HG03045 (cell line): ENCODE results near the gene TMEM255A.
A peak's percentile ranks its signal among the peaks of the same experiment; 100 is the strongest.
"Not testable (repeated sequence)": the region's sequence is repeated elsewhere in the genome, so short reads cannot be mapped to it uniquely, and the experiment has no call there.

Experiments
- ATAC-seq: cut with Tn5 transposase; IDR thresholded peaks from one replicate; pipeline ENCODE4 v1.9.1; 2021; ENCODE audit warnings: mild to moderate bottlenecking, moderate library complexity; ENCODE audit not compliant: unreplicated experiment

Gene TMEM255A

DNA sequence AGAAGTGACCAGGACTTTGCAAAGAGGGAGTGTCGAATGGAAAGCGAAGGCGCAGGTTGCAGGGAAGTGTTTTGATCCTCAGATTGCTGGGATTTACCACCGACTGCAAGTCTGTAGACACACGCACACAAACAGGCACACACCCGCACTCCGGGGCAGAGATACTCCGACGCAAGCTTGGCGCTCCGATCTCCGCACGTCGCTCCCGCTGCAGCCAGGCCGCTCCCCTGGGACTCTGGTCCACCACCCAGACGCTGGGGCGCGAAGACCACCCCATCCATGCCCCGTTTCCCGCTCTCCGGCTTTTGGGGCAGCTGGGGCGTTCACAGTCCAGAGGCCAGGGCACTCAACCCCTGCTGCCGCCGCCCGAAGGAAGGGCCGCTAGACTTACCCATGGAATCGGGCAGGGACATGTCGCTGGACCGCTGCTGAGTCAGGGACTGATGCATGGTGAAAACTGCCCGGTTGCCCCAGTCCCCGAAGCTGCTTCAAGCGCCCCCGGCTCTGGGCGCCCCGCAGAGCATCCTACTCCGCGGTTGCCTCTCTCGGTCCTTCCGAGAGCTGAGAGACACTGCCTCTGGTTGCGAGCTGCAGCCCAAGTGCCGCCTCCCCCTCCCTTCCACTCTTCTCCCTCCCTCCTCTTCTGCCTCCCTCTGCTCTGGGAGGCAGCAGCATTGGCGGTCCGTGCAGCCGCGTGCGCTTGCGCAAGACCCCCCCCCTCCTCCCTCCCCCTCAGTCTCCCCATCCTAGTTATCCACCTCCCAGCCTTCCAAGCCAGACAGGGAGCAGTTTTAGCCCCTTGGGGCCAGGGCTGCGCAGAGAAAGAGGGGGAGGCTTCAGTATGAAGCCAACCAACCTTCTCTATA, at the start of gene TMEM255A:
Gene TMEM255A (minus strand): TSS at position 601 of the 866 bp plus-strand sequence. CDS start 152 bp downstream, at position 449.
- ATAC-seq = no peak

DNA sequence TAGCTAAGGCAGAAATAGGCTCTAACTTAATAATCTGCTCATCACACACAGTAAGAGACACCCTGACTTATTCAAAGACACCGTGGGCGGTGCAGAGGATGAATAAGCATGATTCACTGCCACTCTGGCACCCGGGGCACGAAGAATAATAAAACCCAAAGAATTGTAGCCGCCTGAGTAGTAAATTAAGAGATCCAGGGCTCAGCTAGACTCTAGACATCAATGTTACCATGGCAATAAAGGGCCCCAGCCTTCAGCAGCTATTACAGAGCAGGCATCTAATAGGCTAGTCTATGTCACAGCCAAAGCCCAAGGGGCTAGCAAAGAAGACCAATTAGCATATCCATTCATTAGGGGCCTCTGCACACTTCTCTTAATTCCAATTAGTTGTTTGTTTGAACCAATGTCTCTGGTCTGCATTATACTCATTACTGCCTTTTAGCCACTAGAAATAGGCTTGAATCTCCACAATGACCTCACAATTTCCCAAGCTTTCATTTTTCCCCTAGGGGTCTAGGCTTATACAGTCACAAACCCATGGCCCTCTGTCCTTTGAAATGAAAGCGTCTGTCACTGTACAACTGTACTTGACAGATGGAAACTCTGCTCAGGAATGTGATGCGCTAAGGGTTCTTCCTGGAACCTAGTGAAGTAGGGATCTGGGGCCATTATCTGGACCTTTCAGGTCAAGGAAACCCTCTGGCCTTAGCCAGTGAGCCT, 47.6 kb upstream of the TMEM255A start:
- no peak for ATAC-seq

DNA sequence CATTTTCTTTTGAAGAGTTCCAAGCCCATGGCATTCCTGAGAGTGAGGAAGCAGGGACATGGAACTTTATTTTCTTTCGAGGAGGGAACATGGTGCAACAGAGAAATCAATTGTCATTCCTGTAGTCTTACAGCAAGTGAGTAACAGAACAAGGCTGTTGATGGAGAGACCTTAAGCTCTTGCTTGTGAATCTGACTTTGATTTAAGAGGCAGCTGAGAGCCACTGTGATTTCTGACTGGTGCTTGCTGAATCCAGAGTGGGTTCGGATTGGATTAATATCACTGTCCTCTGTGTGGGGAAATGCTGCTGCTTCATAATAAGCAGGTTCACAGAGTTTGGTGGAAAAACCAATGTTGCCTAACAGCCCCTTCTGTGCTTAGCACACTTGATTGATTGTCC, 45.9 kb upstream of the TMEM255A start:
- ATAC-seq = no peak

DNA sequence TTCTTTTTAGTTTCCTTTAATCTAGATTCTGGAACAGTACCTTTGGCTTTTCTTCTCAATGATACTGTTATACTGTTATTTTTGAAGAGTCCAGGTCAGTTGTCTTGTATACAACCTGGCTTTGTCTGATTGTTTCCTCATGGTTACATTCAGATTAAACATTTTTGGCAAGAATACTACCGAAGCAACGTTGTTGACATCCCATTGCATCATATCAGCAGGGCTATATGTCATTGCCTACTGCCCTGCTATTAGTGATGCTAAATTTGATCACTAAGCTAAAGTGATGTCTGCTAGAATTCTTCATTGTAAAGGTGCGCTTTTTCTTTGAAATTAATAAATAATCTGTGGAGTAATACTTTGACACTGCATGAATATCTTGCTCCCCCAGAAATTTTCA, 44.8 kb upstream of the TMEM255A start:
- ATAC-seq = no peak

DNA sequence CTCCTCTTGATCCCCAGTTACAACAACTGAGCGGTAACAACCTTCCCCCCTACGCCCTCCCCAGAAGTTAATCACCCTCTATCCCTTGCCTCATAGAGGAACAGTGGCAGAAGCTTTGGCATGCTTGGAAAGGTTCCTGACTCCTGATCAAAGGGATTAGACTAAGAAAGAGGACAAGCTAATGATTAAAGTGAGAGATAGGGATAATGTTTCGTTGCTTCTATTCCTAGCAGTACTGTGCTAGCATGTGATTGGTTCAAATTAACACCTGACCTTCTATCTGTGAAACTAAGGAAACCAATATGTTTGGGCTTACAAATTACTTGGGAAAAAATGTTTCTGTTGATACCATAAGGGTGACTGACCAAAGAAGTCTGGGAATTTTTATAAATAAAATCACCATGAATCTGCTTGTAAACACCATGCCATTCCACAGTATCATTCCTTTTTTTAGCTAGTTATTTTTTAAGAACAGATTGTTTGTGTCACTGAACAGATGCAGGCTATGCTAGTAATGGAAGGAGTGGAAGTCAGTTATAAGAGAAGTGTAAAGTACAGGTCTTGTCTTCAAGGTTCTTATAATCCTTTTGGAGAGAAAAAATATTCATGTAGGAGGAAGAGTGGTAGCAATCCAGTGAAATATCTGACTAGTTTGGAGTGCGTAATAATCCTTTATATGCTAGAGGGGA, 39.3 kb upstream of the TMEM255A start:
- no peak for ATAC-seq

DNA sequence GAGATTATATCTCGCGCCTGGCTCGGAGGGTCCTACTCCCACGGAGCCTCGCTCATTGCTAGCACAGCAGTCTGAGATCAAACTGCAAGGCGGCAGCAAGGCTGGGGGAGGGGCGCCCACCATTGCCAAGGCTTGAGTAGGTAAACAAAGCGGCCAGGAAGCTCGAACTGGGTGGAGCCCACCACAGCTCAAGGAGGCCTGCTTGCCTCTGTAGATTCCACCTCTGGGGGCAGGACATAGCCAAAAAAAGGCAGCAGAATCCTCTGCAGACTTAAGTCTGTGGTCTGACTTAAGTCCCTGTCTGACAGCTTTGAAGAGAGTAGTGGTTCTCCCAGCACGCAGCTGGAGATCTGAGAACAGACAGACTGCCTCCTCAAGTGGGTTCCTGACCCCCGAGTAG, 33.3 kb upstream of the TMEM255A start:
- ATAC-seq = not testable (repeated sequence)

DNA sequence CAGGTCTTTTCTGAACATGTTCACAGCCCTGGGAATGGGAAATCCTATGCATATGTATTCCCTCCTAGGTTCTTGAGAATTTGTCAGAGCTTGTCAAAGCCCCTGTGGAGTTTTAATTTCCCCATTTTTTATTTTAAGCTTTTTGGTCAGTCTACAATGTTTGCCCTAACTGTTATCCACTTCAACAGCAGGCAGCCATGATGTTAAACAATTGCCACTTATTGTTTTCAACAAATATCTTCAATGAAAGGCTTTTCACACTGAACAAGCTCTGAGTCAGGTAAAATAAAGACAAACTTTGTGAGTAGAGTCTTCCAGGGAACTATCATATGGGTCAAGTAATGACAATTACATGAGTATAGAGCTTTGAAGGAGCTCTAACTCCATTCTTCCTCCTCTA, 25.6 kb upstream of the TMEM255A start:
- ATAC-seq = no peak

DNA sequence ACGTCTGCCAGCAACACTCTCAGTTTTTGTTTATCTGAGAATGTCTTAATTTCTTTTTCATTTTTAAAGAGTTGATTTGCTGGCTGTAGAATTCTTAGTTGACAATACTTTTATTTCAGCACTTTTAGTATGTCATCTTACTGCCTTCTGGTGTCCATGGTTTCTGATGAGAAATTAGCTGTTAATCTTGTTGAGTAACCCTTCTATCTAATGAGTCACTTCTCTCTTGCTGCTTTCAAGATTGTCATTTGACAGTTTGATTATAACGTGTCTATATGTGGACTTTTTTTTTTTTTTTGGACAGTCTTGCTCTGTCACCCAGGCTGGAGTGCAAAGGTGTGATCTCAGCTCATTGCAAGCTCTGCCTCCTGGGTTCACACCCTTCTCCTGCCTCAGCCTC, 24.0 kb upstream of the TMEM255A start:
- no peak for ATAC-seq

DNA sequence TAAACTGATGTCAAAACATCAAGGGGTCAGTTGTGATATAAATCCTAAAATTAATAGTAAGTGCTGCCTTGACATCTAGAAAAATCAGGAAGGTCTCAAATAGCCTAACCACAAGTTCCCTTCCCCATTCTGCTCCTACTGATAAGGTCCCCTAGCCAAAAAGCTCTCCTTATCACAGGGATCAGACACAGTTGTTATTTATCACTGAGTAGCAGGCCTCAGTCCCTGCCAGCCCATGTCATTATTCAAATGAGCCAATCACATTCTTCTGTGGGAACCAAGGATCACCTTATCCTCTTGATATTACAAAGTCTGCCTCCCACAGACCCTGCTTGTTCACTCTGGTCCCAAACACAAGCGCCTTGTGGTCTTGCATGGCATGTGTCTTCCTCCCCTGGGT, 23.3 kb upstream of the TMEM255A start:
- ATAC-seq = no peak

DNA sequence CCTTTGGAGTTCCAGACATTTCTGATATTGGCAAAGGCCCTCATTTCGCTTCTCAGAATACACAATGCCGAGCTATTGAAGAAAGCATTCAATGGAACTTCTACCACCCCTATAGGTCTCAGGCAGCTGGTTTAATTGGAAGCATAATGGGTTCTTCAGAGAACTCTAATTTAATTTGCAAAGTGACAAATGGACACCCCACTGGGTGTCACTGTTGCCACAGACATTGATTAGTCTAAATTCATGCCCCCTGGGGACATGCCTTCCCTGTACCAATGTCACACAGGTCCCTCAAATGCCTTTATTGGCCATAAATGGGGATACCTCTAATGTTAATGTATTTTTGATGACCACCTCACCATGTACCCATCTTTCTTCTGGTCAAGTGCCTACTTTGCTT, 22.9 kb upstream of the TMEM255A start:
- no peak for ATAC-seq

DNA sequence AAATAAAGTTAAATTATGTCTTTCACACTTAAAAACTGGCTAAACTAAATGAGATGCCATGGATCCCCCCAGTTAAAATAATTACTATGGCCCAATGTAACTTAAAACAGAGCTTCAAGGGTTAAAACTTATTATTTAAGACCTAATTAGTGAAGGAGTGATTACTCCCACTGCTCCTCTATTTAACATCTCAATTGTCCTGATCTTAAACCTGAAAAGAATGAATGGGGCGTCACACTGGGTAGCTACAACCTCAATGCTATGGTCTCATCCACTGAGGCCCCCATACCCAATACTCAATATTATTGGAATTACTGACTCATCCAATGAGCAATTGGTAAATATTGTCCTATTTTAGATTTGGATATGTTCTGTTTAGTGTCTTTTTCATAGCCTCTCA, 21.1 kb upstream of the TMEM255A start:
- no peak for ATAC-seq

DNA sequence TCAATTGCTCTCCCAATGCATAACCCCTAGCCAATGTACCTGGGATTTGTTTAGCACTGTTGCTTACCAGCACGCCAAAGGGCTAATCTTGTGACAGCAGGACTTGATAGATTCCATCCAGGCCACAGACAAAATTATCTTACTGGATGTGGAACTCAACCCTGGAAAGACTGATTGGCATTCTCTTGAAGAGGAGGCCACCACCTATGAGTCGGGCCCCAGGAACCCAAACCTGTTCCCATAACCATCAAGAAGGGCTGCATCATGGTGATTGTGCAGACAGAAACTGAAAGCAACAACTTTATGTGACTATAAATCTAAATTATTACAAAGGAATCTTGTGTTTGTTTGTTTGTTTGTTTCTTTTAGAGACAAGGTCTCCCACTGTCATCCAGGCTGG, 19.9 kb upstream of the TMEM255A start:
- no peak for ATAC-seq

DNA sequence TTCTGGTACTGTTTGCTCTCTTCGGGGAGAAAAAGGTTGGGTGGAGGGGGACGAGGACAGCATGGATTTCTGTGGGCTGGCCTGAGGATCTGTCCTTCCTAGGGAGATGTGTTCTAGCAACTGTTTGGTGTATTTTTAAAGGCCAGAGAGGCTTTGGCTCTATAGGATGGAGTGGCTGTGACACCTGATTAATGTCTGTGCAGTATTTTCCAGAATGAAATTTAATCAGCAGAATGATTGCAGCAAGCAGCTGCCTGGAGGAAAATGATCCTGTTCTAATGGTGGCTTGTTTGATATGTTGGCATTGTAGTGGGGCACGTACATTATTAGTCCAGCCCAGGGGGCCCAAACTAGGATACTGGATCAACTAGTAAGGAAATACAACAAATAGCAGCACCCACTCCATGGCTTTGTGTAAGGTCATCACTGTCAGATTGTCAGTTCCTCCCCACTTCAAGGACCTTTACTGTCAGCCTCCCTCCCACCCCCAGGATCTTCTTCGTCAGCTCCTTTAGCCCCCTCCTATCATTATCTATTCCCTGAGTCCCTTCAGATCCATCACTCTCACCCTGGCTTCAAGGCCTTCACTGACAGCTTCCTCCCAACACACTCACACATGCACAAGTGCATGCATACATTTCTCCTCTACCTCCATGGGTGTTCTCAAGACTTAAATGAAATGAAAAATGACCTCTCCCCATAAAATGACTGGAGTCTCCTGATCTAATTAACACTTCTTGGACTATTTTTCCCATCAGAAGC, 10.4 kb upstream of the TMEM255A start:
- no peak for ATAC-seq

DNA sequence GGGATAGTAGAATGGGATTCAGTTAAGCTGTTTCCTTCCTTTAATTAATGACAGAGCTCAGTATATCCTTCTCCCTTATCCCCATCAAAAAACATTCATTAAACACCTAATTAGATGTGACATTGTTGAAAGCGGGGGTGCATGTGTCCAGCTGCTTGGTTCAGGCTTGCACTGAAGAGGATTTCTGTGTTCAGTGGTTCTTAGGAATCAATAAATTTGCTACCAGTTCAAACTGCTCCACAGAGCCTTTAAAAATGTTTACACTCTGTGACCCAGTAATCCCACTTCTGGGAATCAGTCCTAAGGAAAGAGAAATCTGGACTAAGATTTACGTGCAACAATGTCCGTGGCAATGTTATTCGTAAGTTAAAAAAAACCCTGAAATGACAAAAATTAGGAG, 7.2 kb upstream of the TMEM255A start:
- no peak for ATAC-seq

DNA sequence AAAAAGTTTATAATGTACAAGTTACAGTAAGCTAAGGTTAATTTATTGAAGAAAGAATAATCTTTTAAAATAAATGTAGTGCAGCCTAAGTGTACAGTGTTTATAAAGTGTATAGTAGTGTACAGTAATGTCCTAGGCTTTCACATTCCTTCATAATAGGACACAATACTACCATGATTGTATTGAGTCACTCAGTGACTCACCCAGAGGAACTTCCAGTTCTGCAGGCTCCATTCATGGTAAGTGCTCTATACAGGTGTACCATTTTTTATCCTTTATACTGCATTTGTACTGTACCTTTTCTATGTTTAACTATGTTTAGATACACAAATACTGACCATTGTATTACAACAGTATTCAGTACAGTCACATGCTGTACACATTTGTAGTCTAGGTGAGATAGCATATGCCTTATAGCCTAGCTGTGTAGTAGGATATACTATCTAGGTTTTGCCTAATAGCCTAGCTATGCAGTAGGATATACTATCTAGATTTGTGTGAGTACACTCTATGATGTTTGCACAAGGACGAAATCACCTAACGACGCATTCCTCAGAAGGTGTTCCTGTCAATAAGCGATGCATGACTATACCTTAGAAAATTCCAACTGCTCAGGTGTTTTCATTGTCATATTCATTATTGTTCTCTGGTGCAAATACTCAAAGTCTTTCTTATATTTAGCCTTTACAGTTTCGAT, 5.5 kb upstream of the TMEM255A start:
- ATAC-seq = no peak

DNA sequence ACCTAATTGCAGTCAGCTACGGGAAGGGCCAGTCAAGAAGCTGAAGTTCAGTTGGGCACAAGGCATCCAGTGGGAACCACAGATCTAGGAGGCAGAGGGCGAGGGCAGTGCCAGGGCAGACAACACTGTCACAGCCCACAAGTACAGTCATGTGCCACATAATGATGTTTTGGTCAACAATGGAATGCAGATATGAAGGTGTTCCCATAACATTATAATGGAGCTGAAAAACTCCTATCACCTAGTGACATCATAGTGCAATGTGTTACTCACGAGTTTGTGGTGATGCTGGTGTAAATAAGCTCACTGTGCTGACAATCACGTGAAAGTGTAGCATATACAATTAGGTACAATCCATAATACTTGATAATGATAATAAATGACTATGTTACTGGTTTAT, 4.5 kb upstream of the TMEM255A start:
- ATAC-seq = no peak

DNA sequence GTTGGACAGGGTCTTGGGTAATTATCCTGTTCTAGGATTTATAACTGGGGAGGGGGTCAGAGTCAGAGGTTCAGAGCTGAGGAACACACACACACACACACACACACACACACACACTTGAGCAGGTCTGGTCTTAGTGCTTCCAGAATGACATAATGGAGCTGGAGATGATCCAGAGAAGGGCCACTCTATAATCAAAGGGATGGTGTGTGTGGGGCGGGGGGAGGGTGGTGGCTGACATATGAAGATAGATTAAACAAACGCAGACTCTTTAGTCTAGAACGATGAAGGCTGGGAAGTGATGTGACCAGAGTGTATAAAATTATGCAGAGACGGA, 434 bp upstream of the TMEM255A start:
- ATAC-seq = no peak

DNA sequence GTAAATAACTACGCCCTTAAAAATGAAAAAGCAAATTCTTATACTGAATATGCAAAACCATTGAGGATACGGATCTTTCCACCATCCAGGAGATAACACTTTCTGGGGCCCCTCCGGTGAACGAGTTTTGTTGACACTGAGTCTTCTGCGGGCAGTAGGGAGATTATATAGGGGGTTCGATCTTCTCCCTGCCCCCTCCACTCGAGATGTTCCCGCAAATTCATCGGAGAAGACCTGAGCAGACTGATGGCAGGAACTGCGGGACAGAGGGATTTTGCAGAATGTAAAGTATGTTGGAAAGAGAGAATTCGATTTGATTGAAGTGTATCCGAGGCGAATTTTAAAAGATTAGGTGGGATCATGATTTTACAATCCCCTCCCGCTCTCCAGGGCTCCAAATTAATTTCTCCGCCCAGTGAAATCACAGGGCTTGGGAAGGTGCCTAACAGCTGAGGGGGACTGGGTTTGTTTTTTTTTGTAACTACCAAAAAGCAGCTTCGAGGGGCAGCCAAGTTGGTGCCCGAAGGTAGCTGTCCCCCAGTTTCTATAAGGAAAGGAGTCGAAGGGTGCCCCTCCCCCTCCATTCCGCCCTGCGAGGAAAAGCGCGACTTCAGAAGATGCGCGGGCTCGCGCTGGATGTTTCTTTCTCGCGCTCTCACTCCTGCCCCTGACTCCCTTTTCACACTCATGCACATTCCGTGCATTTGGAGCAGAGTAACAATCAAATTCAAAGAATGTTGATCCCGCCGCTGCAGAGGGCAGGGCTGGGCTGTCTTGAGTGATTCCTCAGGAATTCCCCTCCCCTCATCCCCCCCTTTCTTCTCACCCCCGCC, 1.2 kb downstream of the TMEM255A start:
- no peak for ATAC-seq

DNA sequence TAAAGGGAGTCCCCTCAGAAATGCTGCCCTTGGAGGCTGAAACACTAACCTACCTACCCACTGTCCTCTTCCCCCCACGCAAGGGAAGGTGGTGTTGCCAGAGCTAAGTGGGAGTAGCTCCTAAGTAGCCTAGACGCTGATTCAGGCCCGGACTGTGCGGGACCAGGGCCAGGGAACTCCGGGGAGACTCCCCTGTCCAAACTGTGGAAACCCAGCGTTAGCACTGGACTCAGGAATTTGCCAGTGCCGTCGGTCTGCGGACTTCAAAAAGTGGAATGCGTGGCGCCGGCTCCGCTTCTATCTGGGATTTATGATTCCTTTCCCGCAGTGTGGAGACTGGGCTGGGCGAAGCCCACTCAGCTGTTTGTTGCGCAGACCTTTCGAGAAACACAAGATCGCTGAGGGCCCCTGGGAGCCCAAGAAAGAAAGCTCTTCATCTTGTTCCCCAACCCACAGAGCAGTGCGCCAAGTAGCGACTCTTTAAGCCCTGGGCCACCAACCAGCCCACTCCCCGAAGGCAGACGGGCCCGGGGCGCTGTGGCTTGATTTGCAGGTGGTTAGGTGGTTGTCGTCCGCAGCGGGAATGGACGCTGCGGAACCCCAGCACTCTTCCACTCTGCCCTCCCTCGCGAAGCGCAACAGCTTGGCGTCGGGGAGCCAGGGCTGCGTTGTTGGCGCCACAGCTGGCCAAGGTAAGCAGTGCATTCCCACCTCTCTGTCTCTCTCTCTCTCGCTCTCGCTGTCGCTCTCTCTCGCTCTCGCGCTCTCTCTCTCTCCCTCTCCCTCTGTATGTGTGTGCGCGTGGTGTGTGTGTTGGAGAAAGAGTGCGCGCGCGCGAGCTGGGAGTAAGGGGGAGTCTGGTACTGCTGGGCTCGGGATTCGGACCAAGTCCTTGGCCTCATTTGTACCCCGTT, 2.0 kb downstream of the TMEM255A start:
- ATAC-seq = peak; percentile 97
